LHCN-M2 (cell line): ENCODE data around the gene TOB1. TPM values are rescaled to one million over a fixed set of nuclear protein-coding genes. Genes with fewer than 3 reads are reported as not detected.

Source experiments
- total RNA-seq: library from RNA; depleted of rRNA; stranded (reverse); fragments of >200 nt; gene quantifications from 2 replicates; pipeline ENCODE4 v1.2.3, GENCODE V29; 2014; rRNA removed

Gene TOB1
- total RNA-seq, 1 experiment from 2014 or later: 16.9 TPM

Other genes with a start within 250 kb of the TOB1 start
- 4.9 and 7.6 TPM in 2 replicates for gene ABCC3, start 231.5 kb downstream of the TOB1 start, total RNA-seq
- gene ANKRD40, start 158.4 kb downstream of the TOB1 start, total RNA-seq: 31.3 and 34.2 TPM in 2 replicates
- gene LUC7L3, start 146.8 kb downstream of the TOB1 start, total RNA-seq: 44.8 and 47.9 TPM in 2 replicates
- not detected in 2 replicates for gene ANKRD40CL, start 98.8 kb downstream of the TOB1 start, total RNA-seq
- not detected in 2 replicates for gene WFIKKN2, start 30.8 kb downstream of the TOB1 start, total RNA-seq